Endothelial cell of hepatic sinusoid (primary cell): ENCODE measurements around the gene DAGLA.

Experiments used
- in situ Hi-C: cut with HindIII; loops from 2 replicates; pipeline ENCODE4 v1.10.0; 2017; ENCODE audit warnings: low sequenced_read_pairs

Gene DAGLA

DNA sequence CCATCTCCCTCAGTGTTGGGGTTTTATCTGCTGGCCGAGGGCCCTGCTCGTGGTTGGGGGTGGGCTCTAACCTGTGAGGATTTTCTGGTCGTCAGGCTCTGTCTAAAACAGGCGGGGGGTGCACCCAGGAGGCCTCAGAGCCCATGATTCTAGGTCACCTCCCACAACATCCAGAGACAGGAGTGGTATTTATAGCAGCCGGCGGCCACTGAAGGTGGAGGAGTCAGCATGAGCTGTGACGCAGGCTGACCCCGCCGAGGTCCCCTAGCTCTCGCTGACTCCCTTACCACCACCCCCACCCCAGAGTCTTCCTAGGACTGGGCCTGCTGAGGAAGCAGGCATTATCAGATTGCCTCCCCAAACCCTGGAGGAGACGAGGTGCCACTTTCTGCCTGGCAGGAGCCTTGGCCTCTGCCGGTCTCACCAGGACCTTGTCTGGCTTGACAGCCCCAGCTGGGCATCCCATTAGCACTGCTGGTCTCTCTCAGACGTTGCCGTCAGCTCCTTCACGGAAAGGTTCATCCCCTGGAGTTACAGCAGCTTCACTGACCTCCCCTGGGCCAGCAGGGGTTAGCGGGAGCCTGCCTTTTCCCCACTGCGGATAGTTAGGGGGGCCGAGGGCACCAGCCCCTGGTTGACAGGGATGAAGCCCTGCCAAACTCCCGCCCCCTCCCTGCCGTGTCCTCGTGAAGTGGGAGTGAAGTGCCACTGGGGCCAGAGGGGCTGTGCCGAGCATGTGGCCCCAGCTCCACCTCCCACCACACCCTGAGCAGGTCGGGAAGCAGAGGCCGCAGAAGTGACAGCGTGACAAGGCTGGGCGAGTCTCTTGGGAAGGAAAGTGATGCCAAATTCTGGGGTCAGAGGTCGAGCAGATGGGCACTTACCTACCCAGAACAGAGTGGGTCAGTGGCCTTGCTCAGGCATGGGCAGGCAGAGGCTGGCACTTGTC, 26.5 kb downstream of the DAGLA start:
- in situ Hi-C loops, result no loop called here

DNA sequence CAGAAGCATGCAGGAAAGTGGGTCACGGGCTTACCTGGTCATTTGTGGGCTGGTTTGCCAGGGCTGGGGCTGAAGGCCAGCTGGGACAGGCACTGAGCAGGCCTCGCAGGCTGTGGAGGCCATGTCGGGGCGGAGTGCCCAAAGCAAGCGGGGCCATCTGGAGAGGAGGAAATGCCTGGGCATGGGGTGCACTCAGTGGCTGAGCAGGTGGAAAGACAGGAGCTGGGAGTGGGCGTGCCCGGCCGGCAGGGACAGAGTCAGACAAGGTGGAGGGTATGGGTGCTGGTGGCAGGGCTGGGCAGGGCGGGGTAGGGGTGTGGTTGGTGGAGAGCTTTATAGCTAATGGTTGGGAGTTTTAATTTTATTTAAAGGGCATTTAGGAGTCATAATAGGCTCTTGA, 27.4 kb downstream of the DAGLA start:
- in situ Hi-C loops, result no loop called here

DNA sequence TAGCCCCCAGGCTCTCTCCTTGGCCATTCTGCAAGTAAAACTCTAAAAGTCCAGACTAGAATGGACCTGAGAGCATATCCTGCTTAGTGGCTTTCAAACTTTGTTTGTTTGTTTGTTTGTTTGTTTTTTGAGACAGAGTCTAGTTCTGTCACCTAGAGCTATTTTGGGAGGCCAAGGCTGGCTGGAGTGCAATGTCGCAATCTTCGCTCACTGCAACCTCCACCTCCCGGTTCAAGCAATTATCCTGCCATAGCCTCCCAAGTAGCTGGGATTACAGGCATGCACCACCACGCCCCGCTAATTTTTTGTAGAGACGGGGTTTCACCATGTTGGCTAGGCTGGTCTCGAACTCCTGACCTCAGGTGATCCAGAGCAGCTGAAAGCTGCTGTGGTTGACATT, 28.9 kb downstream of the DAGLA start:
- in situ Hi-C loops, result no loop called here

DNA sequence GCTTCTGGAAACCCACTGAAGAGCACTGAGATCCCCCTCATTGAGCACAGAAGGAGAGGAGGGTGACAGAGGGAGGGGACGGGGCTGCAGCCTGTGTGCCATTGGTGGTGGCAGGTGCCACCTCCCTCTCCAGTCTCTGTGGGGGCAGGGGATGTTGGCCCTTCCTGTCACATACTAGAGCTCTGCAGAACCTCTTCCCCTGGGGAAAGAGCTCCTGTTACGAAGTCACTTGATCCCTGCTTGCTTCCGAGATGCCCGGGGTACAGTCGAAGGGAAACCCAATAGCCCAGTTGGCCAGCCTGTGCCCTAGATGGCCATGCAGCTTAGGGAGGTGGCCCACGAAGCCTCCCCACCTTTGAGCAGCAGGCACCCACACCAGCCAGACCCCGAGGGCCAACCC, 29.4 kb downstream of the DAGLA start:
- in situ Hi-C loops, result no loop called here

DNA sequence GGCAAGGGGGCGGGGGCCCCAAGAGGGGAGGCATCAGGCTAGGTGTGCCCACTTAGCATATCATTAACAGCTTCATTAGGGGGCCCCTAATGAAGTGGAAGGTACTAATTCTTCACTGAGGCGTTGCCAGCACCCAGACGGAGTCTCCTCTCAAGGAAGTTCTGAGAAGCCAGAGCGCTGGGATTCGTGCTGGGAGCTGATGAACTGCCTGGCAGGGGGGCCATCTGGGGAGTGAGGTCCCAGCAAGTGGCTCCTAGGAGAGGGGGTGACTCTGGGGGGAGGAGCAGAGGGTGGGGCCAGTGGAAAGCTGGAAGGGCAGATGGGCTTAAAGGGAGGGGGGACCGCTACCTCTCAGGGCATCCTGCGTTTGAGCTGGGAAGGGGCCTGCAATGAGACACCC, 29.8 kb downstream of the DAGLA start:
- in situ Hi-C loops, result no loop called here

DNA sequence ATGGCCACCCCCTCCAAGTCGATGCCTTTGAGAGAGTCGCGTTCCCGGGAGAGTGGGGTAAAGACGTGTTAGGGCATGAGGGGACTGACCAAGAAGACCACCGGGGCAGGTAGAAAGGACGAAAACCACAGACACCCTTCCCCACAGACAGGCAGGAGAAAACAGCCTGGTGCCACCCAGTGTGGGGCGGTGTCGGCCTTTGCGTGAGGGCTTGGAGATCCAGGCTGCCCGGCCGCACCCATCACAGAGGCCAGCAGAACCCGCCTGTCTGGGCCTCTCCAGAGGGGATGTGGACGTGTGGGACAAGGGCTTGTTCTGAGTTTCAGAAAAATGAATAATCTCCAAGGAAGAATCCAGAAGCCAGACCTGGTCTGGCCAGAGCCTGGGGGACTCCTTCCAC, 30.8 kb downstream of the DAGLA start:
- in situ Hi-C loops, result no loop called here

DNA sequence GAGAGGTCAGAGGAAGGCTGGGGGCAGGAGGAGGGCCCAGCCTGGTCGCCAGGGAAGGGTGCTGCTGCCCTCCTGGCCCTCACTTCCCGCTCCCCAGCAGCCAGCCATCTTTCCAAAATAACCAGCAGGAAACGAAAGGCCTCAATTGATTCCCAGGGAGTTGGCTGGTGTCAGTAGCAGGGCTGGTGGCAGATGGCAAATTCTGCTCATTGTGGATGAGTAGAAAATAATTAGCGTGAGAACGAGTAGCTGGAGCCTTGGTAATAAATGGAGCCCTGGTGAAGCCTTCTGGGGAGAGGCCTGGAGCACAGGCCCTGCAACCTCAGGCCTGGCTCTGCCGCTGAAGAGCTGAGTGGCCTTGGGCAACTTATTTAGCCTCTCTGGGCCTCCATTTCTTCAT, 31.3 kb downstream of the DAGLA start:
- in situ Hi-C loops, result no loop called here

DNA sequence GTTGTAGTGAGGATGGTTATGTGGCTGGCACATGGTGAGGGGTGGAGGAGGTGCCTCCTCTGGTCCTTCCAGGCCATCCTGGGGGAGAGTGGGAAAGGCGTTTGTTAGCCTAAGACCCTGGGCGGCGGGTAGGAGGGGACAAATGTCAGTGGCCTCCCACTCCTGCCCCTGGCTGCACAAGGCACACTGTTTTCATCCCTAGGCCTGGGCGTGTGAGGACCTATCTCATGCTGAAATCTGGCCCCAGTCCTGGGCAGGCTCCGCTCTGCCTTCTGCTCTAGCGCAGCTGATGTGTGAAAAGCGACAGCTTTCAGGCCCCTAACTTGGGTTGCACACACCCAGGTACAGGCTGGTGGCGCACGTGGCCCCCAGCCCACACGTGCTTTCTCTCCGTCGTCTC, 32.1 kb downstream of the DAGLA start:
- in situ Hi-C loops, result no loop called here

DNA sequence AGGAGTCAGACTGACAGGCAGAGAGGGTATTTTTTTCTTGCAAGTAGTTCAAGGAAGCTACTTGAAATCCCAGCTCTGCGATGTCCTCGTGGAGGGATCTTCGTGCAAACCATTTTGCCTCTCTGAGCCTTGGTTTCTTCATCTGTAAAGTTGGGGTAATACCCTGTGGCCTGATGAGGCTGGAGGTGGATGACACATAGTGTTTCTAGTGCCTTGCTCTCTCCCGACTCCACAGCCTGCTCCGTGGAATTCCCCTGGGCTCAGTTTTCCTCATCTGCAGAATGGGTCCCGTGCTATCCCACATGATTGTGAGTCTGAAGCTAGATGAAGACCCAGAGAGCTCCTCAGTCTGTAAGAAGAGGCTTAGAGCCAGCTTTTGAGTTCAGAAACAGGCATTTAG, 32.7 kb downstream of the DAGLA start:
- in situ Hi-C loops, result no loop called here

DNA sequence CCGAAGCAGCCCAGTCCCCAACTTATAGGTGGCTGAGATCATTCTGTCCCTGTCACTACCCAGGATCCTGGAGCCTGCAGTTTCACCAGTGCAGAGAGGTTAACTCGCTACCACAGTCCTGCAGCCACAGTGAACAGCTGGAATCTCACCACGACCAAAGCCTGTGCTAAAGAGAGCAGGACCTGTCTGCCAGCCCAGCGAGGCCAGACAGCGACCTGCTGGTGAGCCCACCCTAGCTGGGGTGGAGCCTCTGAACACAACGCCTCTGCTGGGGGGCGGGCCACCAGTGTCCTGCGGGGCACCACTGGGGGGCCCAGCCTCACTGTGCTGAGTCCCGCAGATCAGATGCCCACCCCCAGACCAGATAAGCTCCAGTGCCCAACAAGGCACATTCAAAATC, 33.3 kb downstream of the DAGLA start:
- in situ Hi-C loops, result no loop called here

DNA sequence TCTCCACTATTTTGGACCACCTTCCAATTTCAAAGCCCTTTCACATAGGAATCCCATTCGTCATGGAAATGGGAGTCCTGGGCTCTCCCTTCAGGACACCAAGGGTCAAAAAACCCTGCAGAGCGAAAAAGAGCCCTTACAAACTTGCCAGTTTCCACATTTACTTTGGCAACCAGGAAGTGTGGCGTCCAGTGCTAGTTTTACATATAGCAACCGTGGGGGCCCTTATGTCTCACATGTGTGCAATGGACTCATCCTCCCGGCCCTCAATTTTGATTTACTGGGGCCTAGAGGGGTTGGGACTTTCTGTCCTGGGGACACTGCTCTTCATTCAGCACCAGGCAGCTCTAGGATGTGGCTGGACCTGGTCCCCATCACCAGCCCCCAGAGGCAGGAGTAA, 33.7 kb downstream of the DAGLA start:
- in situ Hi-C loops, result no loop called here

DNA sequence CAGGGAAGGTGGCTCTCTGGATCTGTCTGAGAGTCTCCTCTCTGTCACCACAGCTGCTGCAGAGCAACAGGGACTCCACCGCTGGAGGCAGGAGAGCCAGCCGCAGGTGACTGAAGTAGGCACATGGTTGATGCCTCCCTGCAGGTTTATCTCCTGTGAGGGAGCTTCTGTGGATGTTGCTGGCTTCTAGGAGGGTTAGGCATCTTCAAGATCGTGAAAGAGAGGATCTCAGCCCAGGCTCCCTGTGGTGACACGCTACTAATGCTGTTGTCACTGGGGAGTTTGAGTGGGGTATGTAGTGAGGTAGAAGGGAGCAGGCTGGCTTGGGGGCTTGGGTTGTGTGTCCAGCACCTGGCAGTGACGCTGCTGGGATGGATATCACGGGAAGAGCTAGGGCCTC, 34.1 kb downstream of the DAGLA start:
- in situ Hi-C loops, result no loop called here

DNA sequence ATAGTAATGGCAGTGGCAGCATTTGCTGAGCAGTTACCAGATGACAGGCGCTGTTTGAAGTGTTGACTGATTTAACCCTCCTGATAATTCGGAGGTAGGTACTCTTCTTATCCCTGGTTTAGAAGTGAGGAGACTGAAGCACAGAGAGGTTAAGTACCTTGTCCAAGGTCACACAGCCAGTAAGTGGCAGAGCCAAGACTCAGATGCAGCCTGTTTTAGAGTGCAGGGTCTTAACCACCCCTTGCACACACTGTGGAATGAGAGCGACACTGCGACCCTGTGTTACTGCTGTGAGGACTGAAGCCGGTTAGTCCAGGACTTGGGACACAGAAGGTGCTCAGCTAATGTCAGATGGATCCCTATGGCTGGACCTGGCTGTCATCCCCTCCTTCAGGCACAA, 34.7 kb downstream of the DAGLA start:
- in situ Hi-C loops, result no loop called here

DNA sequence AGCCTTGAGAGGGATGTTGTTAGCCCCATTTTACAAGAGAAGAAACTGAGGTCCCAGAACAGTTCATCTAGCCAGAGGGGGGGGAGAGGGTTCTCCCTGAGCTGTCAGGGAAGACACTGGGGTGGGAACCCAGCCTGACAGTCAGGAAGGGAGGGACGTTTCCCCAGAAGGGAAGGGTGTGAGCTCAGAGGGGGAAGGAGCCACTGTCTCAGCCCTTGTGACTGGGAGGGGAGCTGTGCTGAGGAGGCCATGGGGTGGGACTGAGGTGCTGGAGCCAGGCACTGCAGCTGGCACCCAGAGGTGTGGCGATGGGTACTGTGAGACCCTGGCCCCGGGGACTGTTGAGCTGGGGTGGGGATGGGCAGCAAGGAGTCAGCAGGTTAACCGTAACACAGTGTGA, 35.7 kb downstream of the DAGLA start:
- in situ Hi-C loops, result no loop called here

DNA sequence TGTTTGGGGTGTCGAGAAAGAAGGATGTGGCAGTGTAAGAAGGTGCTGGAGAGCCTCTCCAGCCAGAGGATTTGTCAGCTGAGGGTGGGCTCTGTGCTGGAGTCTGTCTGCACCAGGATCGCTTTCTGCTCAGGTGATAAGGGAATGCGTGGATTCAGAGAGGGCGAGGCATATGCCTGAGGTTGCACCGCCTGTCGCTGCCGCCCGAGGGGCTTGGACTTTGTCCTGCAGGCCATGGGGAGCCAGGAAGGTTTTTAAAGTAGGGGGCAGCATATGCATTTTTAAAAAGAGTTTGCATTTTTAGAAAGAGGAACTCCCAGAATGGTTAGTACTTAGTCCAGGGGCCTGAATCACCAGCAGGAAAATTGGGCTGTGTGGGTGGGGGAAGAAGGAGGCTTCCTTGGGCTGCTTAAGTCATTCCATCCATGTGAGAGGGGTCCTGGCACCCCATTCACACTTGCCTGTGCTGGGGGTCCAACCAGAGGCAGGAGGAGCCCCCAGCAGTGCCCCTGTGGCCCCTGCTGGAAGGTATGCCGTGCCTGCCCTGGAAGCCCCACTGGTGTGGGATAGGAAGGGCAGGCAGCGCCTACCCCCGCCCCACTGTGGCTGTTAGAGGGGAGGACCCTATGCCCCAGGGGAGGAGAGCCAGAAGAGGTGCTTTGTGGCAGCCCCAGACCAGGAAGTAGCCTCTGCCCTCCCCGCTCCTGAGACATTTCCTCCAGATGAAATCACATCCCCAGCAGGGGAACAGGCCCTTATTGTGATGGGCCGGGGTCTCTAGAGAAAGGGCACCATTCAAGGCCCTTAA, 36.5 kb downstream of the DAGLA start:
- in situ Hi-C loops, result no loop called here

DNA sequence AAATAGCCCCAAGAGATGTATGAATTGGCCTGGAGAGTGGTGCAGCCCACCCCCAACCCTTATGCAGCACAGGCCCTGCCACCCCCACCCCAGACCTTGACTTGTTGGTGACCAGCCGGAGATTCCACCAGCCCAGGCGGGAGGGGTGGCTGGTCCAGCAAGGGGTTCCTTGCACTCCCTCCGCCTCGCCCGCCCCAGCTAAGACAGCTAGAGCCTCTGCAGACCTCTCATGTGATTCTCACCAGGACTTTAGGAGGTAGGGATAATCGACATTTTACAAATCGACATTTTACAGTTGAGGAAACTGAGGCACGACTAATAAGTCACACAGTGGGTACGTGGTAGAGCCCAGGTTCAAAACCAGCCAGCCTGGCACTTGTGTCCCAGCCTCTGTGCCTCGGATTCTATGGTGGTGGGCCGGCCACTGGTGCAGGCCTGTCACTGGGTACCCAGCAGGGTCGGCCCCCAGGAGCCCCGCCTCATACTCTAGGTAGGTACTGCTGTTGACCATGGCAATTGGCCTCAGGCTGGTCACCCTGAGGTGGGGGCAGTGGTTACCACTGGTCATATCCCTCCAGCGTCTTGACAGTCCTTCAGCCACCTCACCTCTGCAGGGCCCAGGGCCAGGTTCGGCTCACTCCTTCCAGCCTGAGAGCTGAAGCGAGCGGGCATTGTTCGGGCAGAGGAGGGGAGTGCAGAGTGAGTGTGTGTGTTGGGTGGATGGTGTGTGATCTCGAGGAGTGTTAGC, 37.3 kb downstream of the DAGLA start:
- in situ Hi-C loops, result no loop called here

DNA sequence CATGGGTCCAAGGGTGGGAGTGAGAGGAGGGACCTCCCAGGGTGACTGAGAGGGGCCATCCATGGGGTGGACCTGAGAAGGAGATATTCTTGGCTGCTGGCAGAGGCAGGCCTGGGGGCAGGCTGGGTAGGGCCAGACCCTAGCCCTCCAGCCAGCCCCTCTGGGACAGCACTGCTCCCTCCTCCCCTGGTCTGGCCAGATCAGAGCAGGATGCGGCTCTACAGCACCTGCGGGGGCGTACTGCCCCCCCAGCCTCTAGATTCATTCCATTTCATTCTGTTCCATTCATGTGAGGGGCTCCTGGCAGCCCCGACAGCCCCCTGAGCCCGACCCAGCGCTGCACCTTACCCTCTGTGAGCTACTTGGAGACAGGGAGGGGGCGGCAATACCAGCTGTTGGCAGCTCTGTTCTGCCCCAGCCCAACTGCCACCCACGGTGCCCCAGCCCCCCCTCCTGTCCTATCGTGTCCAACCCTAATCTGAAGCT, 37.9 kb downstream of the DAGLA start:
- in situ Hi-C loops, result no loop called here

DNA sequence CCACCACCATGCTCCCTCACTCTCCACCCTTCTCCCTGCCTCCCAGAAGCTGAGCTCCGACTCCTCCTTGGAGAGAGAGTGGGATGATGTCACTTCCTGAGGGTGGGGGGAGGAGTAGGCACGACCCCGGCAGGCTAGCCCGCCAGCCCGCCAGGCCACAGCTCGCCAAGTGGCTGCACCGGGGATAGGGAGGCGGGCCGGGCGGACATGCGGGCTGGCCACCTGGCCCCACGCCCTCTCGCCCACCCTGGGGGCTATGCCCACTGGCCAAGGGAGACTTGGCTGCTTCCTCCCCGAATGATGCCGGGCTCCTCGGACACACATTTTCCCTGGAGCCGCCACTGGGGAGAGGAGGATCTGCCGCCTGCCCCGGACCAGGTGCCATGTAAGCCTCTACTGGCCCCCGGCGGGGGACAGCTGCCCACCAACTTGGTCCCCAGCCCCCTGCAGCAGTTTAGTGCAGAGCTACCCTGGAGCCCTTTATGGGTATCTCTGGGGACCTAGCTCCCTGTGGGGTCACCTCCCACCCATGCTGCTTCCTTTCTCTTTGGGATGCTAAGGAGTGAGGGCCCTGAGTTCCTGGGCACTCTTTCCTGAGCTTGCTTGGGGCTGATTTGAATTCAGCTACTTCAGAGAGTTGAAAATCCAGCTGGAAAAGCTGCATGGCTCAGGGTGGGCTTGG, 38.6 kb downstream of the DAGLA start:
- in situ Hi-C loops, result no loop called here

DNA sequence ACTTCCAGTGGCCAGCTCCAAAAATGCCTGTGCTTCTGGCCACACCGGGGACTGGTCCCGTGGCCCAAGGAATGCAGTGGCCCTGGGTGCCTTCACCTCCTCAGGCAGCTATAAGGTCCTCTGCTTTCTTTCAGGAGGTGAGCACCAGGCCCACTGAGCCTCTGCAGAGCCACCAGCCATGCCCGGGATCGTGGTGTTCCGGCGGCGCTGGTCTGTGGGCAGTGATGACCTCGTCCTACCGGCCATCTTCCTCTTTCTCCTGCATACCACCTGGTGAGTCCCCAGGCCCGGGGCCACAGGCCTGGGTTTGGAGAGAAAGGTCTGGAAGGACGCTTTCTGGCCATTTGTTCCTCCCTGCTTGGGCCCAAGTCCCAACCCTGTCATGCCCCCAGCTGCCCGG, 39.8 kb downstream of the DAGLA start:
- in situ Hi-C loops, result loop anchor here (5.0 kb wide), 2 partner anchors 72 to 78 kb away; partner anchors contain the start of genes FEN1 and TMEM258

DNA sequence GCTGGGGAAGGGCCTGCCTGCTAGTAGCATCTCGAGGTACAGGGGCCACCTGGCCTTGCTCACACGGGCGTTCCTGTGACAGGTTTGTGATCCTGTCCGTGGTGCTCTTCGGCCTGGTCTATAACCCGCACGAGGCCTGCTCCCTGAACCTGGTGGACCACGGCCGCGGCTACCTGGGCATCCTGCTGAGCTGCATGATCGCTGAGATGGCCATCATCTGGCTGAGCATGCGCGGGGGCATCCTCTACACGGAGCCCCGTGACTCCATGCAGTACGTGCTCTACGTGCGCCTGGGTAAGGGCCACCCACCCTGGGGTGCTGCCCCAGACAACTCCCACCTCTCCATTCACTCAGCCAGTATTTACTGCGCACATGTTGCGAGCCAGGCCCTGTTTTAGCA, 40.4 kb downstream of the DAGLA start:
- in situ Hi-C loops, result loop anchor here (5.0 kb wide), 2 partner anchors 72 to 78 kb away; partner anchors contain the start of genes FEN1 and TMEM258
